HUDEP-2 (cell line): Measurements from ENCODE around the gene GNB1.

Source experiments
- DNase-seq, 76 experiments: peaks; one replicate each; lab custom pipeline; 2025; ENCODE audit not compliant: unreplicated experiment in 76 of 76; lab: John Stamatoyannopoulos, UW

GNB1 gene

DNA sequence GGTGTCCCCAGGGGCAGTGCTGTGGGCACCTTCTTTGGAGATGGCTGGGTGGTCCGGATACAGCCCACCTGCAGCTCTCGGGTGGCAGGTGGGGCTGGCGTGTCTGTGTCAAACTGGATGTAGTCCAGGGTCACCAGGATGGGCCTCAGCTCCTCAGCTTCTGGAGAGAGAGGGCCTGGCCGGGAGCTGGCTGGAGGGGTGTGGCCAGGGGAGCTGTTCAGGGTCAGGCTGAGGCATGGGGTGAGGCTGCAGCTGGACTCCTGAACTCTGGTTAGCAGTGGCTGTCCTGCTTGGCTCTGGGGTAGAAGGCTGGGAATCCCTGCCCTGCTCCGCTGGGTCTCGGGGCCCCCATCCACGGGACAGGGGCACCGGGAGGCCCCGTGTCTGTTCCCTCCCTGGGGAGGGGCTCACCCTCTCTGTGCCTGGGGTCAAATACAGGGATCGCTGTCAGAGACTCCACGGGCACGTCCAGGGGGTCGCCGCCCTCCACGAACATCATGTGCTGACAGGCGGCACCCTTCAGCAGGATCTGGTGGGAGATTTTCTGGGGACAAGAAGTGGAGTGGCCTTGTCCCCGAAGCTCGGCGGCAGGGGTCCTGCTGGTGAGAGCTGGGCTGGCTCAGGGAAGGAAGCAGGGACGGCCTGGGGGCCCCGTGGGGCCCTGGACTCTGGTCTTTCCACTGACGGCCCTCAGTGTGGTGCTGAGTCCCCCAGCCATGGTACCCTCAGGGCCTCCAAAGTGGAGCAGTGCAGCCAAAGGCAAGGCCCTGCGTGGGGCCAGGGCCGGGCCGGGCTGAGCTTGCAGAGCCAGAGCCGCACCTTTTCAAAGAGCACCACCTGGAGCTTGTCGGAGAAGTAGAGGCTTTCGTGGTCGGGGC lies 32.3 kb upstream of the GNB1 start:
- no peak for DNase-seq

DNA sequence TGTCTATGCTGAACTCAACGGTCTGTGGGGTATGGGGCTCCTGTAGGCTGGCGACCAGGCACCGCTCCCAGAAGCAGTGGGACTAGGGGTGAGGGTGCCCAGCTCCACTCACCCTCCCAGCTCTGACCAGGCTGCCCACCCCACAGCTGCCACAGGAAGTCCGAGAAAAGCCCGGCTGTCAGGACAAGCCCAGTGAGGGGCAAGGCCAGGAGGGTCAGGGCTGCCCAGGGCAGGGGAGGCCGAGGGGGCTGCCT lies 31.7 kb upstream of the GNB1 start:
- DNase-seq: no peak

DNA sequence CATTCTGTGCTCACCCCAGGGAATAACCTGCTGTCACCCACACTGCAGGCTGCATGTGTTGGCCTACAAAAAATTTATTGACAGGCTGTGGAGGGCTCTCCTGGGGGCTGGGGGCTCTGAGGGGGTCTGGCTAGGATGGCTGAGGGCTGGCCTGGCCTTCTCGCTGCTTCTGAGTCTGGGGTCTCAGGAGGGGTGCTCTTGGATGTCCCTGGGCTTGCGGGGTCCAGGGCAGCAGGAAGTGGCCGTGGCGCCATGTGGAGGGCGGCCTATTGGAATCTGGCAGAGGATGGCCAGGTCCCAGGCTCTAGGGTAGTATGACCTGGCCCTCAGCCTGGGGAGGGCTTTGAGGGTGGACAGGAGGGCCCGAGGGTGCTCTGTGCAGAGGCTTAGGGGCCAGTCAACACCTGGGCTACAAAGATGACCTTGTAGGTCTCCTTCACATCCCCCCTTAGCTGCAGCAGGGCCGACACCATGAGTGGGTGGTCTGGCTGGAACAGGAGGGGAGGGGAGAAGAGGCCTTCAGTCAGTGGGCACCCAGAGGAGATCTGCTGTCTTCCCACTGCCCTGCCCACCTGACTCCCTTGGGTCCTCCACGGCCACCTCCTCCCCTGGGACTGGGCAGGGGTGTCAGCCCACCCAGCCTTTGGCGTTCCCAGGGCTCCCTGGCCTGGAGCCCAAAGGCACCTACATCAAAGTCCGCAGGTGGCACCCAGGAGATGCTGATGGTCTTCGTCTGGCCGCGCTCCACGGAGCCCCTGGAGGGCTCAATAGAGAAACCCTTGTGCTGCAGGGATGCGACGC lies 31.2 kb upstream of the GNB1 start:
- DNase-seq: no peak

DNA sequence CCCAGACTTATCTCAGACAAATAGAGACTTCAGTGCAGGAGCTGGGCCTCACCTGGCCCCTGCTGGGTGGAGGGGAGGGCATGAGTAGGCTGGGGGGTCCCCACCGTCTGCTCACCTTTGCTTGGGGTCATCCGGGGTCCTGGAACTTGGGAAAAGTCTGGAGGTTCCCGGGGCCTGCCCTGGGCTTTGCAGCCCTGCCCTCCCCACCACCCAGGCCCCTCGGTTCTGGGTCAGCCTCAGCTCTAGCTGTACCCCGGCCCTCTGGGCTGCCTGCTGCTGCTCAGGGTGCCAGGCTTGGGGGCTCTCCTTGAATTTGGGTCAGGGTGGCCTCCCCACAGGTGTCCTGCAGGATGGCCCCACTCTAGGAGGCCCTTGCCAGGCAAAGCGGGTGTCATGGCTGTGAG lies 30.6 kb upstream of the GNB1 start:
- DNase-seq: no peak

DNA sequence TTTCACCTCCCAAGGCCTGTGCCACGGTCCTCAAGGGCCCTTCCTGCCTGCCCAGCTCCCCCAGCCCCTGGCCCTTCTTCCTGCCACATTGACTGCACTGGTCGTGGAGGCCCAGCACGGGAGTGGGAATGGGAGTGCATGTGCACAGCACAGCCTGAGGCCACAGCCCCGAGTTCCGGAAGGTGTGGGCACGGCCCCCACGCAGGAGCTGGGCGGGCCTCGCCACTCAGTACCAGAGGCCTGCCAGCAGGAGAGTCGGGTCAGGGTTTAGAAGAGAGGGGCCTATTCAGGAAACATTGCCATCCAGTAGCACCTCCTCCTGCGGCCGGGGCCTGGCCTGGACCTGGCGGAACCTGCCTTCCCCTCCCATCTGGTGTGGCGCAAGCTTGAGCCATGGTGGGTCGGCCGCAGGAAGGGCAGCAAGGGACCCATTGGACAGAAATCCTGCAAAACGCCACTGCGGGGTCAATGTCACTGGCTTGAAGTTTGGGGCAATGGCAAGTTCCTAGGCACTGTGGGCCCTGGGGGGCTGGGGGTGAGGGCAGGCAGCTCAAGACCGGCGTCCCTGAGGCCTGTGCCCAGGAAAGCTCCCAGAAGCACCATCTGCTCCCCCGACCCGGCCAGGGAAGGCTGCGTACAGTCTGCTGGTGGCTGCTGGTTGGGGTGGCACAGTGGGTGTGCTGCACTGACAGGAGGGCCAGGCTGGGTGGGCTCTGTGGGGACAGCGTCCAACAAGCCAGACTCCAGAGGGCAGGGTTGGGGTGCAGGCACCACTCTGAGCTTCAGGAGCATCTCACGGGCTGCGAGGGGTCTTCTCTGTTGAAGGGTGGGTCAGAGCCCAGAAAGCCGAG lies 29.9 kb upstream of the GNB1 start:
- DNase-seq: no peak

DNA sequence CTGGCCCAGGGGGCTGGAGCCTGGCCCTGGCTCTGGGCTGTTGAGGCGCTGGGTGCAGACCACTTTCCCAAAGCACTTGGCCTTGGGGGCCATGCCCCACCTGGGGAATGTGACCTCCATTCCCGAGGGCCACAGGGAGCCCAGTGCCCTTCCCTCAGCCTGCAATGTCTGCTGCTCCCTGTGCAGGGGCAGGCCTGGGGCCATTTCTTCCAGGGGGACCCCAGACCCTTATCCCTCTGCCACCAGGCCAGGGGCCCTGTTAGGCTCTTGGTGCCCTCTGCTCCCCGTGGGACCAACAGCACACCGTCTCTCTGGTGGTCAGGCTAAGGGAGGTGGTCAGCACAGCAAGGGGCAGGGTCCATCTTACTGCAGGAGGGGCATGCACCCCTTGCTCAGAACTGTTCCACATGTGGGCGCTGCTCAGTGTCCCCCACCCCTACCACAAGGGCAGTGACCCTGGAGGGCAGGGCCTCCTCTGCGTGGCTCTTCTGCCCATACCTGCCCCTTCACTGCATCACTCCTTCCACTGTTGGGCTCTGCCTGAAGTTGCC lies 29.2 kb upstream of the GNB1 start:
- no peak for DNase-seq

DNA sequence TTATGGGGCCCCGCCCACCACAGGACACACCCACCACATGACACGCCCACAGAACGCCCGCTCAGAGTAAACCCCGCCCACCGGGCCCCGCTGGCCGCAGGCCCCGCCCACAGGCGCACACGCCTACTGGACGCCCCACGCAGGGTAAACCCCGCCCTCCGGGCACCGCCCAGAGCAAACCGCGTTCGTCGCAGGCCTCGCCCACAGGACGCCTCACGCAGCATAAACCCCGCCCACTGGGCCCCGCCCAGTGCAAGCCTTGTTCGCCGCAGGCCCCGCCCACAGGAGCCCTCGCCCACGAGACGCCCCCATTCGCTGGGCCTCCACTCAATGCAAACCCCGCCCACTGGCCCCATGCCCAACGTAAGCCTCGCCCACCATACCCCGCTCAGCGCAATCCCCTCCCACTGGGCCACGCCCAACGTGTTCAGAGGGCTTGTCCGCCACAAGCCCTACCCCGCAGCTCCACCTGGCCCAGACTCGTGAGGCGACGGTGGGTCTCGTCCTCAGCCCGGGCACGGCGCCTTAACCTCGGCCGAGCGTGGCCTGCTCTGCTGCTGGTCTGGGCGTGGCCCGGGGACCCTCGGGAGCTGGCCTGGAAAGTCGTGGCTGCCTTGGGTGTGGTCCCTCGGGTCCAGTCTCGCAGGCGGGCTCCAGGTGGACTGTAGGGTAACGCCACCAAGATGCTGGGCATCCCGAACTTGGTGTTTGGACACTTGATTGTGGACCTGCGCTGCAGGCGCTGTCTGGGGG lies 28.6 kb upstream of the GNB1 start:
- peak; percentile 69 to 100 (median 99) for DNase-seq

DNA sequence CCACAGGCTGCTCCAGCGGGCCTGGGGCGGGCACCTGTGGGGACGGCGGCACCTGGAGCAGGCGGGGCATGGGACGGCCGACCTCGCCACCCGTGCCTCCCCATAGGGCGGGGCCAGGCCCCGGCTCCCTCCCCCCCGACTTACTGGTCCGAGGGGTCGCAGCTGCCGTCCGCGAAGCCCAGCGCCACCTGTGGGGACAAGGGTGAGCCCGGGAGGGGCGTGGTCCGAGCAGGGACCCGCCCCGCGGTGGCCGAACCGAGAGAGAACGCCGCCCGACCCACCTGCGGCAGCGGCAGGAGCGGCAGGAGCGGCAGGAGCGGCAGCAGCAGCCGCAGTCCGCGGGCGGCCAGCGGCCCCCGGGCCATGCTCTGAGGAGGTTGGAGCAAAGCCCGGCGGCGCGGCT lies 28.0 kb upstream of the GNB1 start, which contains the start of gene TMEM52:
Gene TMEM52 (minus strand): TSS at position 379 of the 403 bp plus-strand sequence. CDS start 14 bp downstream, at position 365.
- peak in 1 of 76 experiments; percentile 82 for DNase-seq

DNA sequence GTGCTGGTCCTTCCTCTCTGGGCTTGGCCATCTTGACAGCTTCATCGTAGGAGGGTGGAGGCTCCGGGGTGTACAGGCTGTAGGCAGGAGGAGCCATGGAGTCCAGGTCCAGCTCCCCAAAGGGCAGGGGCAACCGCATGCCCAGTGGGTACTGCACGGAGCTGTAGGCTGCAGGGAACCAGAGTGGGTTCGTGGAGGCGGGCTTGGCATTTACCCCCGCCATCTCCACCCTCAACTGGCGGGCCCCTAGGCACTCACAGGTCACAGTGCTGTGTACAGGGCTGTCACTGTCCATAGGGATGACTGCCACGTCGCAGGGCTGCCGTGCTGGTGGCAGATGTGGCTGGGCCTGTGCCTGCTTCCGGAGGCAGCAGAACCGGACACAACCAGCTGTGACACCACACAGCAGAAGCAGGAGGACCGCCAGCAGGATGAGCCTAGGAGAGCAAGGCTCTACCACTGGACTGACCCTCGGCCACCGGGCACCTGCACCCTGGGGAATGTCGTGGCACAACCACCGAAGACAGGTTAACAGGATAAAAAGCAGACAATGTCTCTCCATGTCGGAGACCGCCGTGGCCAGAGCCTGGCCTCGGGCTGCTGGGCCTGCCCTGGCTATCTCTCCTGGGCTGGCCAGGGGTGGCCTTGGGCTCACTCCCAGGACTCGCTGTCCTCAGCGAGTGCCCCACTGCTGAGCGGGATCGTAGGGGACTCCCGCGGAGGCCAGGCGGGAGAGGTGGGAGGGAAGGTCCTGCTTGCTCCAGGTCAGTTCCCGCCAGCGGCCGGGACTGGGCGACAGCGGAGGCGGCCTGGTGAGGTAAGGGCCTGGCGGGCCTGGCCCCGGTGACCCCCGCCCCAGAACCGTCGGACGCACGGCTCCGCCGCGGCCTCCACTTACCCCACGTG lies 27.4 kb upstream of the GNB1 start:
- DNase-seq: no peak

DNA sequence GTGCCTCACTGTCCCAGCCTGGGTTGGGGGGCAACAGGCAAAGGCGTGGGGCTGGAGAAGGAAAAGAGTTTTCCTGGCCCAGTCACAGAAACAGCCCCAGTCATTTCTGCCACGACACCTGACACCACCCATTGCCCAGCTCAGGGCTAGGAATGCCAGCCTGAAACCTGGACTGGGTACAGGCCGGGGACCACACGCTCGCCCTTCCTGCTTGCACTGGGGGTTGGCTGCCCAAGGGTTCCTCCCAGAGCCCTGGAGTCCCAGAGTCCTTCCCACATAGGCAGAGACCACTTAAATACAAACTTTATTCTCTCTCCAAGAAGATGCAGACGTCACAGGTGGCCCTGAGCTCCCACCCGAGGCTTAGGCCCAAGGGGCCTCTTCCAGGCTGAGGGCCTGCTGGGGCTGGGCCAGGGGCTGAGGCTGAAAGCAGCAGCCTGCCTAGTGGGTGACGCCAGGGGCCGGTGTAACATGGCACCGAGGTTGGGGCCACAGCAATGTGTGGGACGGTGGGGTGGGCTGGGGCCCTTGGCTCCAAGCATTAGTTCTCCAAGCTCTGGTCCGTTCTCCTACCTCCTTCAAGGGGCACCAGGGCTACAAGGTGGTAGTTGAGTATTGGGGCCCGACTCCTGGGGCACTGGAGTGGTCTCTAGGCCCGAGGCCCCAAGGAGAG lies 26.6 kb upstream of the GNB1 start:
- DNase-seq: no peak

DNA sequence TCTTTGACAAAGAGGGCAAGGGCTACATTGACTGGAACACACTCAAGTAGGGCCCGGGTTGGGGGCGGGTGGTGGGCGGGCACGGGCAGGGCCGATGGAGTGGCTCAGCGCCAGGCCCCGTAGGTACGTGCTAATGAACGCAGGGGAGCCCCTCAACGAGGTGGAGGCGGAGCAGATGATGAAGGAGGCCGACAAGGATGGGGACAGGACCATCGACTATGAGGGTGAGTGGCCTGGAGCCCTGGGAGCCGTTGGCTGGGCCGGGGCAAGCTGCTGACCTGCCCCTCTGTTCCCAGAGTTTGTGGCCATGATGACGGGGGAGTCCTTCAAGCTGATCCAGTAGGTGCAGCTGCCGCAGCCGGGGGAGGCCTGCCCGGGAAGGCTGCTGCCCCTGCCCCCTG lies 26.0 kb upstream of the GNB1 start:
- no peak for DNase-seq

DNA sequence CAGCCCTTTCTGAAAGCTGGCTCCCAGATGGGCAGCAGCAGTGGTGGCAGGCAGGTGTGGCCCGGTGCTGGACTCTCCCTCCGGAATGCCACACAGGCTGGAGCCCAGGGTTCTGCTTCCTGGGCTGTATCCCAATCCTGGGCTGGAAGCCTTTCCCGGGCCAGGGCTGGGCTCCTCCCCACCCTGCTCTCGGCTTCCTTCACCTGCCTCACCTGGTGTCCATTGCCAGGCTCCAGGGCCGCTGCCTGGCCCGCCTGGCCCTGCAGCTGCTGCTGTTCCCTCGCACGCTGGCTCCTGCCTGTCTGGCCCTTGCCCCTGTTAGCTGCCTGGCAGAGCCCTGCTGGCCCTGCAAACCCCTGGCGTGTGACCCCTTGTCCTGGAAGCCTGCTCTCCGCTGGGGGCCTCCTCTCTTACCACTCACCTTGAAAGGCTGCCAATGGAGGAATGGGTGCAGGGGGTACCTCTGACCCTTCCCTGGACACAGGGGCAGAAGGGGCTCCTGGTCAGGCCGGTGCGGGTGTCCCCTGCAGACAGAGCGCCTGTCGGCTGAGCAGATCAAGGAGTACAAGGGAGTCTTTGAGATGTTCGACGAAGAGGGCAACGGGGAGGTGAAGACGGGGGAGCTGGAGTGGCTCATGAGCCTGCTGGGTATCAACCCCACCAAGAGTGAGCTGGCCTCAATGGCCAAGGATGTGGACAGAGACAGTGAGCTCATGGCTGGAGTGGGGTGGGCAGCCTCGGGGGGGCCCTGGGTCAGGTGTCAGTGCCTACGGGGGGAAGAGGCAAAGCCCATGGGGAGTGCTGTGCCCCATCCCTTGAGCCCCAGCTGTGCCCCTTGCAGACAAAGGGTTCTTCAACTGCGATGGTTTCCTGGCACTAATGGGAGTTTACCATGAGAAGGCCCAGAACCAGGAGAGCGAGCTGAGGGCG lies 25.3 kb upstream of the GNB1 start:
- DNase-seq: no peak

DNA sequence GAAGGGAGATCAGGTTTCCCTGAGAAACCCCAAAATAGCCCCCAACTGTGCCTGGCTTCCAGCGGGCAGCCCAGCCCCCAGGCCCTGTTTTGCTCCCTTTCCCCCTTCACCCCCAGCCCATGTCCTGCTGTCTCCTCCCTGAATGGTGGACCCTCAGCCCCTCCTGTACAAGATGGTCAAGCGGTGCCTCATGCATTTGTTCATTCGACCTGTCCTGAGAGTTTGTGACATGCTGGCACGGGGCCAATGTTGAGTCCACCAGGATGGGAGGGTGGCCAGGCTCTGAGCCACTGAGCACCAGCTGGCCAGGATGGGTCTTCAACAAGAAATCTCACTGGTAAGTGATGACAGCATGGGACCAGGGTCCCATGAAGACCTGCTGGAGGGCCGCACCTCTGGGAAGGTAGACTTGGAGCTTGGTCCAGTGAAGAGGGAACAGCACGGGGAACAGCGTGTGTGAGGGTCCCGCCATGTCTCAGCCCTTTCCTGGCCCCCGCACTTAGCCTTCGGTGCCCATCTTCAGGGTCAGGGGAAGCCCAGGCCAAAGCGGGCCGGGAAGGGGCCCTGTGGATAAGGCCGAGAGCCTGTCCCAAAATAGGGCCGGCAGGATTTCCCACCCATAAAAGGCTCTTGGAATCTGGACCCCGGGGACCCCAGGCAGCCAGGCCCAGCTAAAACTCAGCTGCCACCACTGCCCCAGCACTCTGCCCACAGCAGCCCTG lies 24.2 kb upstream of the GNB1 start, which contains the start of gene CALML6:
Gene CALML6 (plus strand): TSS at position 290 of the 722 bp plus-strand sequence. CDS start 21 bp downstream, at position 311.
- DNase-seq: no peak

DNA sequence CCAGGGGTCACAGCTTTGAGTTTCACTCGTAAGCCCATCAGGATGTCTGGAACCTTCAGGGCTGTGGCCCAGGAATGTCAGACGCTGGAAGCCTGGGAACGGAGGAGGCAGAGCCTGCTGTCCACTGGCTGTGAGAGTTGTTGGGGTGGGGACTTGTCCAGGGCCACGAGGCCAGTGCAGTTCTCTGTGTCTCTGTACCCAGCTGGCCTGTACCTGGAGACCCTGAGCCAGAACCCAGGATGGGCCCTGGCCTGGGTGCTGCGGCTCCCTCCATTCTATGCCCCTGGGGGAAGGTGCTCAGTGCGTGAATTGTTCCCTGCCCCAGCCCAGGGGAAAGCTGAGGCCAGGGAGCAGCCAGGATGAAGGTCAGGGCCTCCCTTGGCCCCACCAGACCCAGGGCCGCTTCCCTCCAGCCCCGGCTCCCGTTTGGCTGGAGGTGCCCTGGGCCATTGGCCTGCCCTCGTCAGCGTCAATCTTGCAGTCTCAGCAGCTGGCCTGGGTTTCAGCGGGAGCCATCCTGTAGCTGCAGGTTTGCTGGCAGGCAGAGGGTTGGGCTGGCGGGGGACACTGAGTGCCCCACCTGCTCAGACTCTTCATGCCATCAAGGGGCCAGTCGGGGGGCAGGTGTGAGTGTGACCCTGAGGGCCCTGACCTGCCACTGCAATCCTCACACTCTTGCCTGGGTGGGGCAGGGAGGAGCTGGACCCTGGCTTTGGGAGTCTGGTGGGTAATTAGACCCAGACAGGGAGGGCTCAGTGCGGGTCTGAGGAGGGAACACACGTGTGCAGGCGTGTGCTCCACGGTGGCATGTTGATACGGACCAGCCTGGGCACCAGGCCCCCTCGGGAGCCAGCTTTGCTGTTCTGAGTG lies 23.4 kb upstream of the GNB1 start:
- DNase-seq: no peak

DNA sequence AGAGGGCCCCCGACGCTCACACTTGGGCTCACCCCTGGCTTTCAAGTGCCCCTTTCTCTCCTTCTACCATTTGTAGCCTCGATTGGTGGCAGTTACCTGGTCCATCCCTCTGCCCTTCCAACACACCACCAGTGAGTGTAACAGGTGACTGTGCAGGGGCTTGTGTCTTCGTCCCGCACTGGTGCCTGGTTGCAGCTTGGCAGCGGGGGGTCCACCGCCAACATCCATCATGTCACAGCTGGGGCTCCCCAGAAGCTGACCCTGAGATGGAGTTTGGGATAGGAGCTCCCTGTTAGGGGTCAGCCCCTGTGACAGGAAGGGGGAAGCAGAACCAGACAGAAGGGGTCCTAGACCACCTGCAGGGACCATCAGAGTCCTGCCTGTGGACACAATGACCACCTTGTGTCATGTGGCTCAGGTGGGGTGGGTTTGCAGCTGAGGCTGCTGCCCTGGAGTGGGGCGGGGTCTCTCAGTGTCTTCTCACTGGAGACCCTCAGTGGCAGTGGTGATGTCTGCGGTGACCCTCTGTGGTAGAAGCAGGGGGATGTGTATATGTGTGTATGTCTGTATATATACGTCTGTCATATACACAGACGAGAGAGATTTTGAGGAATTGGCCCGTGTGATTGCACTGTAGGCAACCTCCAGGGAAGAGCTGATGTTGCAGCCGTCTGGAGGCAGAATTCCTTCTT lies 20.6 kb upstream of the GNB1 start:
- no peak for DNase-seq
